ENCODE data around the gene MEOX1. TPM values are rescaled to one million over a fixed set of nuclear protein-coding genes. Genes with fewer than 3 reads are reported as not detected.
A peak's percentile ranks its signal among the peaks of the same experiment; 100 is the strongest.

Gene MEOX1
- total and polyA plus RNA-seq, 2 of the 13 experiments (the other 11 are each of a cell fraction or from before 2014, with no cell fraction given), result not detected

GRCh38 chr17:43667947-43668348, 6.2 kb upstream of the MEOX1 start (continued):
- peak; percentile 19; the same call in 1 of the 2 replicates for TF ChIP-seq ARID4A (CRISPR knock-in tag; IDR thresholded peaks at IDR 0.05; ENCODE audit: borderline replicate concordance)
- TF ChIP-seq HIC2 (CRISPR knock-in tag; IDR thresholded peaks at IDR 0.05; ENCODE audit: low read depth), result 0 out of 2 replicates have a peak, but pooled peaks have one; percentile 43
- TF ChIP-seq ZFX (CRISPR knock-in tag; IDR thresholded peaks at IDR 0.05; ENCODE audit: low read depth), result peak; percentile 6; the same call in 1 of the 2 replicates
- no peak for TF ChIP-seq ZNF792 (CRISPR knock-in tag; IDR thresholded peaks at IDR 0.05)
- 0 out of 2 replicates have a peak, but pooled peaks have one; percentile 8 for TF ChIP-seq TFE3 (CRISPR knock-in tag; IDR thresholded peaks at IDR 0.05)
- peak; percentile 4; the same call in 1 of the 2 replicates for TF ChIP-seq HMG20A (CRISPR knock-in tag; IDR thresholded peaks at IDR 0.05; ENCODE audit: borderline replicate concordance)
- TF ChIP-seq PAXIP1 (CRISPR knock-in tag; conservative IDR thresholded peaks at IDR 0.05), result peak; percentile 30; the same call in 1 of the 2 replicates
- TF ChIP-seq HNF4G (IDR thresholded peaks at IDR 0.05; ENCODE audit: borderline replicate concordance, low read depth, low read length), result peak; percentile 33; the same call in 1 of the 2 replicates
- no peak for TF ChIP-seq HNF4G (CRISPR knock-in tag; IDR thresholded peaks at IDR 0.05; ENCODE audit: borderline replicate concordance, low read depth)
- no peak for TF ChIP-seq ZNF326 (CRISPR knock-in tag; IDR thresholded peaks at IDR 0.05; ENCODE audit: borderline replicate concordance)
- TF ChIP-seq CREM (IDR thresholded peaks at IDR 0.05), result no peak
- no peak for TF ChIP-seq CREM (CRISPR knock-in tag; IDR thresholded peaks at IDR 0.05)
- no peak for TF ChIP-seq POGK (CRISPR knock-in tag; conservative IDR thresholded peaks at IDR 0.05)
- no peak for TF ChIP-seq SMYD3 (CRISPR knock-in tag; IDR thresholded peaks at IDR 0.05)
